ENCODE data around the gene TUB.

TUB gene

GRCh38 chr11:8089791-8090510 is 8.9 kb downstream of the TUB start:
- H3K4me3 ChIP-seq (ENCODE audit: low read depth, low read length), result no peak overlapping the region

GRCh38 chr11:8090756-8091155 is 9.7 kb downstream of the TUB start:
- no peak overlapping the region for H3K4me3 ChIP-seq (ENCODE audit: low read depth, low read length)

GRCh38 chr11:8091721-8092120 is 10.7 kb downstream of the TUB start:
- no peak overlapping the region for H3K4me3 ChIP-seq (ENCODE audit: low read depth, low read length)

GRCh38 chr11:8092587-8093424 is 11.8 kb downstream of the TUB start:
- H3K4me3 ChIP-seq (ENCODE audit: low read depth, low read length), result no peak overlapping the region

- H3K4me3 ChIP-seq (ENCODE audit: low read depth, low read length), result no peak overlapping the region
These were observed 13.0 kb downstream of the TUB start for GRCh38 chr11:8093931-8094575.

GRCh38 chr11:8094656-8095055 is 13.6 kb downstream of the TUB start:
- no peak overlapping the region for H3K4me3 ChIP-seq (ENCODE audit: low read depth, low read length)

GRCh38 chr11:8095371-8095770 is 14.4 kb downstream of the TUB start:
- no peak overlapping the region for H3K4me3 ChIP-seq (ENCODE audit: low read depth, low read length)

GRCh38 chr11:8095806-8096522 is 15.0 kb downstream of the TUB start:
- no peak overlapping the region for H3K4me3 ChIP-seq (ENCODE audit: low read depth, low read length)

- H3K4me3 ChIP-seq (ENCODE audit: low read depth, low read length), result no peak overlapping the region
These were observed 15.6 kb downstream of the TUB start for GRCh38 chr11:8096575-8096974.

- no peak overlapping the region for H3K4me3 ChIP-seq (ENCODE audit: low read depth, low read length)
These were observed 16.1 kb downstream of the TUB start for GRCh38 chr11:8097062-8097461.

- H3K4me3 ChIP-seq (ENCODE audit: low read depth, low read length), result no peak overlapping the region
These were observed 16.5 kb downstream of the TUB start for GRCh38 chr11:8097468-8097867.

- no peak overlapping the region for H3K4me3 ChIP-seq (ENCODE audit: low read depth, low read length)
These were observed 16.9 kb downstream of the TUB start for GRCh38 chr11:8097926-8098325.

- H3K4me3 ChIP-seq (ENCODE audit: low read depth, low read length), result no peak overlapping the region
These were observed 17.4 kb downstream of the TUB start for GRCh38 chr11:8098361-8098760.

- no peak overlapping the region for H3K4me3 ChIP-seq (ENCODE audit: low read depth, low read length)
These were observed 17.9 kb downstream of the TUB start for GRCh38 chr11:8098879-8099278.

GRCh38 chr11:8099291-8099899 is 18.4 kb downstream of the TUB start:
- H3K4me3 ChIP-seq (ENCODE audit: low read depth, low read length), result no peak overlapping the region

GRCh38 chr11:8100158-8100557 is 19.1 kb downstream of the TUB start:
- H3K4me3 ChIP-seq (ENCODE audit: low read depth, low read length), result no peak overlapping the region

GRCh38 chr11:8100605-8101004 is 19.6 kb downstream of the TUB start:
- no peak overlapping the region for H3K4me3 ChIP-seq (ENCODE audit: low read depth, low read length)

- no peak overlapping the region for H3K4me3 ChIP-seq (ENCODE audit: low read depth, low read length)
These were observed 20.4 kb downstream of the TUB start for GRCh38 chr11:8101421-8101820.

GRCh38 chr11:8102296-8102915 is 21.4 kb downstream of the TUB start:
- no peak overlapping the region for H3K4me3 ChIP-seq (ENCODE audit: low read depth, low read length)

GRCh38 chr11:8102965-8103364 is 22.0 kb downstream of the TUB start:
- H3K4me3 ChIP-seq (ENCODE audit: low read depth, low read length), result no peak overlapping the region
